ENCODE data around the gene DUSP3.

GRCh38 chr17:43753493-43754129 is 25.2 kb downstream of the DUSP3 start:
- no peak for TF ChIP-seq REST (IDR thresholded peaks at IDR 0.05; ENCODE audit: low read depth)
- no peak for TF ChIP-seq CREB1 (IDR thresholded peaks at IDR 0.05; ENCODE audit: low read depth)
- no peak for TF ChIP-seq YY1 (IDR thresholded peaks at IDR 0.05; ENCODE audit: low read depth)
- no peak for TF ChIP-seq EP300 (IDR thresholded peaks at IDR 0.05; ENCODE audit: borderline replicate concordance)
- no peak for TF ChIP-seq FOXM1 (IDR thresholded peaks at IDR 0.05; ENCODE audit: borderline replicate concordance, low read depth)
- TF ChIP-seq USF1 (IDR thresholded peaks at IDR 0.05), result no peak
- no peak for TF ChIP-seq CEBPB (IDR thresholded peaks at IDR 0.05)
- no peak for TF ChIP-seq TAF1 (IDR thresholded peaks at IDR 0.05; ENCODE audit: low read depth)
